Adipocyte (in vitro differentiated cells): Measurements from ENCODE around the gene AZIN2.
"Not testable (repeated sequence)": the region's sequence is repeated elsewhere in the genome, so short reads cannot be mapped to it uniquely, and the experiment has no call there.

Source experiments
- DNase-seq: peaks from one replicate; pipeline ENCODE4 v3.0.0-alpha.2; 2015; ENCODE audit warnings: low read depth
- H3K27me3 ChIP-seq: replicated peaks from 2 replicates; pipeline ENCODE4 v1.7.0; 2013; ENCODE audit warnings: mild to moderate bottlenecking, low read length, moderate library complexity; ENCODE audit not compliant: control insufficient read depth, insufficient read depth
- H3K36me3 ChIP-seq: 2 replicates; pipeline ENCODE4 v1.7.0; 2013; ENCODE audit warnings: low read length, mild to moderate bottlenecking, moderate library complexity; ENCODE audit not compliant: control insufficient read depth, insufficient read depth, severe bottlenecking
- H3K4me1 ChIP-seq: 2 replicates; pipeline ENCODE4 v1.7.0; 2013; ENCODE audit warnings: mild to moderate bottlenecking, low read length, moderate library complexity; ENCODE audit not compliant: control insufficient read depth, insufficient read depth
- H3K4me3 ChIP-seq: 2 replicates; pipeline ENCODE4 v1.7.0; 2013; ENCODE audit warnings: mild to moderate bottlenecking, low read length, moderate library complexity
- H3K9ac ChIP-seq: 2 replicates; pipeline ENCODE4 v1.7.0; 2013; ENCODE audit warnings: mild to moderate bottlenecking, low read length, moderate library complexity
- H3K9me3 ChIP-seq: 2 replicates; pipeline ENCODE4 v1.7.0; 2013; ENCODE audit warnings: mild to moderate bottlenecking, low read length, moderate library complexity; ENCODE audit not compliant: control insufficient read depth

The AZIN2 gene

GRCh38 chr1:33045814-33046213, 35.1 kb upstream of the AZIN2 start:
- Histone ChIP-seq H3K4me1 (peaks cover 20% of the 10 kb centered on the region), H3K36me3 (no peaks in the 10 kb centered on the region), H3K9ac (no peak overlapping the region), H3K4me3 (no peak overlapping the region), H3K27me3 (no peaks in the 10 kb centered on the region), H3K9me3 (no peaks in the 10 kb centered on the region)
- no peak for DNase-seq

GRCh38 chr1:33046234-33046633, 34.7 kb upstream of the AZIN2 start:
- peaks cover 20% of the 10 kb centered on the region for H3K4me1 ChIP-seq
- H3K4me3 ChIP-seq: not testable (repeated sequence)

GRCh38 chr1:33047290-33047689, 33.7 kb upstream of the AZIN2 start:
- Histone ChIP-seq H3K27me3 (no peaks in the 10 kb centered on the region), H3K9ac (no peak overlapping the region), H3K9me3 (no peaks in the 10 kb centered on the region), H3K4me1 (peaks cover 20% of the 10 kb centered on the region), H3K36me3 (no peaks in the 10 kb centered on the region), H3K4me3 (no peak overlapping the region)
- DNase-seq: no peak

More at GRCh38 chr1:33046234-33046633, 34.7 kb upstream of the AZIN2 start:
- H3K9me3 ChIP-seq, DNase-seq, H3K36me3 ChIP-seq, H3K27me3 ChIP-seq, H3K9ac ChIP-seq: not testable (repeated sequence)

GRCh38 chr1:33047839-33048305, 33.1 kb upstream of the AZIN2 start:
- DNase-seq: peak; percentile 68
- peaks cover 20% of the 10 kb centered on the region for H3K4me1 ChIP-seq
- no peak overlapping the region for H3K4me3 ChIP-seq
- no peaks in the 10 kb centered on the region for H3K27me3 ChIP-seq
- no peak overlapping the region for H3K9ac ChIP-seq
- H3K36me3 ChIP-seq: no peaks in the 10 kb centered on the region
- H3K9me3 ChIP-seq: no peaks in the 10 kb centered on the region

GRCh38 chr1:33048426-33048825, 32.5 kb upstream of the AZIN2 start:
- Histone ChIP-seq H3K27me3 (no peaks in the 10 kb centered on the region), H3K9me3 (no peaks in the 10 kb centered on the region), H3K36me3 (no peaks in the 10 kb centered on the region), H3K4me1 (peaks cover 20% of the 10 kb centered on the region), H3K9ac (no peak overlapping the region), H3K4me3 (no peak overlapping the region)
- DNase-seq: no peak

DNA sequence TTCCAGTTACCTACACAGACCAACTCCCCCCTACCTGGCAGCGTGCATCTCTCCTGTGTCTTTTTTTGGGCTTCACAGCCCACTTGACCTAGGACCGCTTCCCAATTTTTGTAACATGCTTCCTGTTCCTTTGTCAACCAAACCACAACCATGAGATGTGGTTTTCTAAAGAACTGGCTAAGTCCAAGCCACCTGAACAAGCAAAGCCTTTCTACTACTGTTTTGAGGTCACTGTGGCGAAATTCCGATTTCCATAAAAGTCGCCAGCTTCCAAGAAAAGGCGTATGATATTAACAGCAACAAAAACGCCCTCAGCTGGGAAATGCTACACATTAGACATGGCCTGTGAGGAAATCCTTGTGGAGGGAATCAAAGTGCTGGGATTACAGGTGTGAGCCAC, 31.6 kb upstream of the AZIN2 start:
- H3K4me1 ChIP-seq: peaks cover 20% of the 10 kb centered on the region
- H3K9ac ChIP-seq: no peak overlapping the region
- no peak for DNase-seq
- no peak overlapping the region for H3K4me3 ChIP-seq
- no peaks in the 10 kb centered on the region for H3K36me3 ChIP-seq
- no peaks in the 10 kb centered on the region for H3K27me3 ChIP-seq
- no peaks in the 10 kb centered on the region for H3K9me3 ChIP-seq

DNA sequence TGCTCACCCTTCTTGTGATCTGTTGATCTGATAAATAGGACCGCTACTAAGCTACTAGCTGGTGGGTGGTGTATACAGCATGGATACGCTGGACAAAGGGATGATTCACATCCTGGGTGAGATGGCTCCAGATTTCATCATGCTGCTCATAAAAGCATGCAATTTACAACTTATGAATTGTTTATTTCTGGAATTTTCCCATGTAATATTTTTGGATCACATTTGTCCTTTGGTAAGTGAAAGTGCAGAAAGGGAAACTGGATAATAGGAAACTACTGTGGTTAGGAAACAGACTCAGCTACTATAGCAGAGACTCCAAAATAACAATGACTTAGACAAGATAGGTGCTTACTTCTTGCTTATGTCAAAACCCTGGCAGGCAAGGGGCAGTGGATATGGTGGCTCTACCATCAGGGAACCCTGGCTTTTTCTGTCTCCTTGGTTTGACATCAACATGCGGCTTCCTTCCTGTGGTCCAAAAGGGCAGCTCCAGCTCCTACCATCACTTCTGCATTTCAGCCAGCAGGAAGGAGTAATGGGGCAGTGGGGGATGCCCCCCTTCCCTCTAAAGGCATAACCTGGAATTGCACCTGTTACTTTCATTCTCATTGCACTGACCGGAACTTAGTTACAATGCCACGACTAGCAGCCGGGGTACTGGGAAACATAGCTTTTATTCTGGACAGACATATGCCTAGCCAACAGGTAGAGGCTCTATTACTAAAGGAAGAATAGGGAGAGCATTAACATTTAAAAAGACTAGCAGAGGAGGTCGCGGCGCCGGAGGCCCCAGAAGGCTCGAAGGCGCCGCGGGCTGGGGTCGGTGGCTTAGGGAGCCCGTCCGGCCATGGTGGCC, 30.5 kb upstream of the AZIN2 start:
- H3K36me3 ChIP-seq: no peaks in the 10 kb centered on the region
- peaks cover 26% of the 10 kb centered on the region for H3K4me1 ChIP-seq
- H3K9ac ChIP-seq: no peak overlapping the region
- peak overlapping the region; percentile 33 for H3K4me3 ChIP-seq
- peak; percentile 77 for DNase-seq
- H3K27me3 ChIP-seq: no peaks in the 10 kb centered on the region
- no peaks in the 10 kb centered on the region for H3K9me3 ChIP-seq

- Histone ChIP-seq H3K27me3 (peaks cover 4% of the 10 kb centered on the region), H3K4me3 (no peak overlapping the region)
These were observed 25.5 kb upstream of the AZIN2 start for GRCh38 chr1:33055210-33056008.

DNA sequence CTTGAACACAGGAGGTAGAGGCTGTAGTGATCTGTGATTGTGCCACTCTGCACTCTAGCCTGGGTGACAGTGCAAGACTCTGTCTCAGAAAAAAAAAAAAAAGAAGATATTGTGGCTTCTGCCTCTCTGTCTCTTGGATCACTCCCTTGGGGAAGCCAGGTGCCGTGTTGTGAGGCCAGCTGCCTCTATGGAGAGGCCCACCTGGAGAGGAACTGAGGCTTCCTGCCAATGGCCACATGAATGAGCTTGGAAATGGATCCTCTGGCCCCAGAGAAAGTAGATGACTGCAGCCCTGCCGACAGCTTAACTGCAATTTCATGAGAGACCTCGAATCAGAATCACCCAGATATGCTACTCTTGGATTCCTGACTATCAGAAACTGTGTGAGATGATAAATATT, 24.5 kb upstream of the AZIN2 start:
- no peak for DNase-seq
- H3K27me3 ChIP-seq: peaks cover 4% of the 10 kb centered on the region
- H3K4me3 ChIP-seq: no peak overlapping the region
- H3K9ac ChIP-seq: no peak overlapping the region
- H3K4me1 ChIP-seq: peaks cover 28% of the 10 kb centered on the region
- no peaks in the 10 kb centered on the region for H3K36me3 ChIP-seq
- H3K9me3 ChIP-seq: no peaks in the 10 kb centered on the region

More at GRCh38 chr1:33055210-33056008, 25.5 kb upstream of the AZIN2 start:
- DNase-seq: peak; percentile 86
- Histone ChIP-seq H3K4me1 (peaks cover 25% of the 10 kb centered on the region), H3K9ac (no peak overlapping the region), H3K9me3 (no peaks in the 10 kb centered on the region), H3K36me3 (no peaks in the 10 kb centered on the region)

- H3K4me3 ChIP-seq: no peak overlapping the region
- H3K9me3 ChIP-seq: no peaks in the 10 kb centered on the region
- H3K36me3 ChIP-seq: no peaks in the 10 kb centered on the region
- peaks cover 28% of the 10 kb centered on the region for H3K4me1 ChIP-seq
- no peak for DNase-seq
- peaks cover 4% of the 10 kb centered on the region for H3K27me3 ChIP-seq
- H3K9ac ChIP-seq: no peak overlapping the region
These were observed 23.9 kb upstream of the AZIN2 start for GRCh38 chr1:33057095-33057494.

DNA sequence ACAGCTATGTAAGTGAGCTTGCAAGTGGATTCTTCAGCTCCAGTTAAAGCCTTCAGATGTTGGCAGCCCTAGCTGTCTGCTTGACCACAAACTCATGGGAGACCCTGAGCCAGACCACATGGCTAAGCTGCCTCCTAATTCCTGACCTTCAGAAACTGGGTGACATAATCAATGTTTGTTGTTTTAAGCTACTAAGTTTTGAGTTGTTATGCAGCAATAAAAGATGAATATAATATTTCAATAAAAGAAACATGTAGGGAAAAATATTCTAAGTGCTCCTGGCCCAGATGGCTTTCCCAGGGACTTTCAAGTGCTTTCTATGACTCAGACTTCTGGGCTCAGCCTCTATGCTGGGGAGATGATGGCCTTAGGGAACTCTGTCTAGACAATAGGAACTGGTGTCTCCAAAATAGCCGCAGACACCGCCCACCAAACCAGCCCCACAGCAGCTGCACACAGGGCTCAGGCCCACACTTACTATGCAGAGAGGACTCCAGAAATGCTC, 20.3 kb upstream of the AZIN2 start:
- Histone ChIP-seq H3K4me1 (peaks cover 20% of the 10 kb centered on the region), H3K27me3 (peaks cover 4% of the 10 kb centered on the region), H3K9me3 (peaks cover 32% of the 10 kb centered on the region), H3K4me3 (no peak overlapping the region), H3K36me3 (no peaks in the 10 kb centered on the region), H3K9ac (no peak overlapping the region)
- peak; percentile 94 for DNase-seq
